ENCODE data around the gene MBNL1. TPM values are rescaled to one million over a fixed set of nuclear protein-coding genes. Genes with fewer than 3 reads are reported as not detected.

Gene MBNL1
- total and polyA plus RNA-seq, 2 donors (not counting 3 experiments of a cell fraction or from before 2014, with no cell fraction given), result 179 to 362 TPM

DNA sequence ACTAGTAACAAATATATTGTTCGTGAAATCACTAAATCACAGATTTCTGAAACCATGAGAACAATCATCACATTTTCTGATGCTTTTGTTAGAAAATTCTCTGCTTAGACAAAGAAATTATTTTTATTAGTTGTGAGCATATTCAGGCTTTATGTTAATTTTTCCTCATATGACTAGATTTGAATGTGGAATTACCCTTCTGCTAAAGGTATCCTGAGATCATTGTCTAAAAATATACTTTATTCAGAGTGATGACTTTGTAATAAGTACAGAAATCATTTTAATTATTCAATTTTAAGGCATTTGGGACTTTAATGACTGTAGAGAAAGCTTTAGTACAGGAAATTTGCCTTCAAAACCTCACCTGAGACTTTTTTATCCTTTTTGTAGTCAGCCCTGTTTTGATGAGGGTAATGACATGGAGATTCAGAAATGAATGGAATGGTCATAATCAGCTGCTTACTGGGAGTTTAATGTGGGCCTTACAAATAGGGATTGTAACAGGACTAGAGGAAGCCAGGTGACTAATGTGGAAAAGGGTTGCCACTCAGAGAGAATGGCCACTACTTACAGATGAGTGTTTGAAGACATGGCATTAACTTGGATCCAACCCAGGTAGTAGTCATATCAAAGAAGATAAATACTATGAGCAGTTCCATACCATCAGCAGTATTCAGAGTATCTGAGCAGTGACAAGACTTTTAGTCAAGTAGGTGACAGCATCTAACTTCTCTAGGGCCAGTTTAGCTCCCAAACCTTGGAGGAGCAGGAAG lies 148.3 kb downstream of the MBNL1 start:
- Histone ChIP-seq H3K9me3 (replicated peaks; ENCODE audit: control insufficient read depth, insufficient read depth, low read length) (no peaks in the 10 kb centered on the region), H4K20me1 (replicated peaks; ENCODE audit: control insufficient read depth, extremely low read depth, insufficient read depth, low read length) (peaks cover 10% of the 10 kb centered on the region), H3K36me3 (ENCODE audit: control insufficient read depth in 2 of 2, extremely low read depth in 1 of 2, insufficient read depth in 2 of 2, low read length in 2 of 2) (peaks cover 28 to 38% of the 10 kb centered on the region in 2 experiments), H2AFZ (ENCODE audit: low read depth, low read length) (no peak overlapping the region), H3K4me3 (replicated peaks in 1 of 3; ENCODE audit: insufficient read depth in 1 of 3, low read depth in 1 of 3, low read length in 3 of 3) (no peak overlapping the region), H3K79me2 (ENCODE audit: control insufficient read depth, insufficient read depth, low read length) (peaks cover 76% of the 10 kb centered on the region), H3K9me1 (replicated peaks; ENCODE audit: control insufficient read depth, extremely low read depth, insufficient read depth, low read length) (no peaks in the 10 kb centered on the region), H3K27me3 (ENCODE audit: control insufficient read depth in 2 of 2, insufficient read depth in 2 of 2, low read length in 2 of 2) (no peaks in the 10 kb centered on the region), H3K9ac (replicated peaks; ENCODE audit: extremely low read depth, insufficient read depth, low read length) (no peak overlapping the region), H3K4me1 (ENCODE audit: control insufficient read depth, extremely low read depth, insufficient read depth, low read length) (no peaks in the 10 kb centered on the region), H3K4me2 (ENCODE audit: insufficient read depth, low read length) (no peak overlapping the region), H3K27ac (ENCODE audit: insufficient read depth, low read depth, low read length) (no peak overlapping the region)
- CTCF ChIA-PET, result interaction anchor here (0.9 to 1.0 kb wide), 2 partner anchors 8 to 27 kb away, joined by 3 to 4 read pairs; no protein-coding TSS in a partner anchor
- POLR2A ChIA-PET, result no interaction called here
- TF ChIP-seq JUN (IDR thresholded peaks at IDR 0.05; ENCODE audit: borderline replicate concordance, insufficient read depth, insufficient read length, low read depth), result no peak
- TF ChIP-seq, protein P1, sequence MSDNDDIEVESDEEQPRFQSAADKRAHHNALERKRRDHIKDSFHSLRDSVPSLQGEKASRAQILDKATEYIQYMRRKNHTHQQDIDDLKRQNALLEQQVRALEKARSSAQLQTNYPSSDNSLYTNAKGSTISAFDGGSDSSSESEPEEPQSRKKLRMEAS (IDR thresholded peaks at IDR 0.05; ENCODE audit: insufficient read depth, insufficient read length), result no peak
- no TSS peak for BruUV-seq (replicated peaks)
- DNase-seq (ENCODE audit: low read depth, low spot score) (no peak), FAIRE-seq (no peak)
- dilution Hi-C loops (cut with MboI; ENCODE audit: extremely low pct_ligation_motif_present, low sequenced_read_pairs), result no loop called here
- intact Hi-C loops (cut with micrococcal nuclease), result no loop called here

GRCh38 chr3:152419748-152420147 lies 151.0 kb downstream of the MBNL1 start:
- no TSS peak for BruUV-seq (replicated peaks)
- POLR2A ChIA-PET, result no interaction called here

More at GRCh38 chr3:152419748-152420147, 151.0 kb downstream of the MBNL1 start:
- Histone ChIP-seq H3K4me3 (replicated peaks in 1 of 3; ENCODE audit: insufficient read depth in 1 of 3, low read depth in 1 of 3, low read length in 3 of 3) (no peak overlapping the region), H3K36me3 (ENCODE audit: control insufficient read depth in 2 of 2, extremely low read depth in 1 of 2, insufficient read depth in 2 of 2, low read length in 2 of 2) (peaks cover 28 to 33% of the 10 kb centered on the region in 2 experiments), H3K79me2 (ENCODE audit: control insufficient read depth, insufficient read depth, low read length) (peaks cover 72% of the 10 kb centered on the region), H3K27ac (ENCODE audit: insufficient read depth, low read depth, low read length) (no peak overlapping the region), H2AFZ (ENCODE audit: low read depth, low read length) (no peak overlapping the region), H3K9me3 (replicated peaks; ENCODE audit: control insufficient read depth, insufficient read depth, low read length) (no peaks in the 10 kb centered on the region), H3K9ac (replicated peaks; ENCODE audit: extremely low read depth, insufficient read depth, low read length) (no peak overlapping the region), H3K4me2 (ENCODE audit: insufficient read depth, low read length) (no peak overlapping the region), H3K27me3 (ENCODE audit: control insufficient read depth in 2 of 2, insufficient read depth in 2 of 2, low read length in 2 of 2) (no peaks in the 10 kb centered on the region), H4K20me1 (replicated peaks; ENCODE audit: control insufficient read depth, extremely low read depth, insufficient read depth, low read length) (peaks cover 10% of the 10 kb centered on the region), H3K9me1 (replicated peaks; ENCODE audit: control insufficient read depth, extremely low read depth, insufficient read depth, low read length) (no peaks in the 10 kb centered on the region), H3K4me1 (ENCODE audit: control insufficient read depth, extremely low read depth, insufficient read depth, low read length) (no peaks in the 10 kb centered on the region)
- intact Hi-C loops (cut with micrococcal nuclease) (no loop called here), dilution Hi-C loops (cut with MboI; ENCODE audit: extremely low pct_ligation_motif_present, low sequenced_read_pairs) (no loop called here)
- CTCF ChIA-PET, result interaction anchor here (0.6 kb wide), 2 partner anchors 10 to 27 kb away, joined by 3 to 4 read pairs; no protein-coding TSS in a partner anchor
- TF ChIP-seq EZH2 (IDR thresholded peaks at IDR 0.05; ENCODE audit: borderline replicate concordance, low read depth, low read length, severe bottlenecking) (no peak), POLR2A (IDR thresholded peaks at IDR 0.05; ENCODE audit: low read depth, low read length) (no peak)
- DNase-seq (ENCODE audit: low read depth, low spot score) (no peak), FAIRE-seq (no peak)
